Dedifferentiated amniotic fluid mesenchymal stem cell (primary cell): ENCODE data around the gene MYO19.
"Not testable (repeated sequence)": the region's sequence is repeated elsewhere in the genome, so short reads cannot be mapped to it uniquely, and the experiment has no call there.

ENCODE experiments used
- DNase-seq: peaks from one replicate; pipeline ENCODE4 v3.0.0-alpha.2; 2016; ENCODE audit errors: extremely low spot score

MYO19 gene

GRCh38 chr17:36501963-36502362 is 32.7 kb downstream of the MYO19 start:
- no peak for DNase-seq

- no peak for DNase-seq
These were observed 33.3 kb downstream of the MYO19 start for GRCh38 chr17:36501351-36501750.

- no peak for DNase-seq
These were observed 33.9 kb downstream of the MYO19 start for GRCh38 chr17:36500745-36501225.

- no peak for DNase-seq
These were observed 35.9 kb downstream of the MYO19 start for GRCh38 chr17:36498560-36499300.

- DNase-seq, result no peak
These were observed 36.5 kb downstream of the MYO19 start for GRCh38 chr17:36498155-36498554.

GRCh38 chr17:36496018-36496789 is 38.5 kb downstream of the MYO19 start:
- DNase-seq, result no peak

GRCh38 chr17:36495076-36495578 is 39.5 kb downstream of the MYO19 start:
- DNase-seq, result no peak

- DNase-seq, result no peak
These were observed 40.0 kb downstream of the MYO19 start for GRCh38 chr17:36494674-36495073.

- no peak for DNase-seq
These were observed 40.7 kb downstream of the MYO19 start for GRCh38 chr17:36493956-36494355.

- DNase-seq, result peak; percentile 95
These were observed 48.2 kb downstream of the MYO19 start, which contains the start of gene ZNHIT3 for GRCh38 chr17:36486204-36487194. Gene ZNHIT3, plus strand, starts transcription at chr17:36486681. Its CDS starts 19 bp downstream, at chr17:36486700.

GRCh38 chr17:36485805-36486203 is 48.9 kb downstream of the MYO19 start:
- DNase-seq, result no peak

GRCh38 chr17:36485027-36485426 is 49.6 kb downstream of the MYO19 start:
- no peak for DNase-seq

GRCh38 chr17:36484021-36484420 is 50.6 kb downstream of the MYO19 start:
- DNase-seq, result not testable (repeated sequence)

GRCh38 chr17:36482611-36483504 is 51.8 kb downstream of the MYO19 start:
- DNase-seq, result peak; percentile 60

GRCh38 chr17:36481829-36482228 is 52.8 kb downstream of the MYO19 start:
- no peak for DNase-seq

GRCh38 chr17:36475346-36475970 is 59.2 kb downstream of the MYO19 start:
- peak; percentile 11 for DNase-seq

GRCh38 chr17:36474571-36474970 is 60.1 kb downstream of the MYO19 start:
- no peak for DNase-seq

GRCh38 chr17:36470499-36470898 is 64.2 kb downstream of the MYO19 start:
- peak; percentile 11 for DNase-seq

GRCh38 chr17:36469733-36470132 is 64.9 kb downstream of the MYO19 start:
- no peak for DNase-seq
